ENCODE data around the gene STRA8.

The STRA8 gene

DNA sequence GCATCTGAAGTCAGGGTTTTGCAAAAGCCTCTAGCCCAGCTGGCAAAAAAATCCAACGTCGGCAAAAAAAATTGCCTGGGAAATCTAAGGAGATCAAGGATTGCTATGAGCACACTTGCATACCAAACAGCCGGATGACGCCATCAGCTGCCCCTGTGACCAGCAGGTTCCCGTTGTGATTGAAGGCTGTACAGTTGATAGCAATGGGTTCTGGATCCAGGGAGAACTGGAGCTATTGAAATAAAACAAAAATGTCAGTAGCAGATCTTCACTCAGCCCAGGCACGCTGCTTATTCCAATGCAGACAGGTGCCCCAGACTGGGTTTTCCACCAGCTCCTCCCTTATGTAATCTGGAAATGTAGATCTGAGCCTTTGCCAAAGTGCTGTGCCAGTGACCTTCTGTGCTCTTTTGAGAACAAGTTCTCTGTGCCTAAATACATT, 44.4 kb upstream of the STRA8 start:
- no peak overlapping the region for H3K4me3 ChIP-seq (ENCODE audit: control insufficient read depth, low read depth, low read length)
- no peak for DNase-seq (ENCODE audit: low read depth)
- TF ChIP-seq, protein P1, sequence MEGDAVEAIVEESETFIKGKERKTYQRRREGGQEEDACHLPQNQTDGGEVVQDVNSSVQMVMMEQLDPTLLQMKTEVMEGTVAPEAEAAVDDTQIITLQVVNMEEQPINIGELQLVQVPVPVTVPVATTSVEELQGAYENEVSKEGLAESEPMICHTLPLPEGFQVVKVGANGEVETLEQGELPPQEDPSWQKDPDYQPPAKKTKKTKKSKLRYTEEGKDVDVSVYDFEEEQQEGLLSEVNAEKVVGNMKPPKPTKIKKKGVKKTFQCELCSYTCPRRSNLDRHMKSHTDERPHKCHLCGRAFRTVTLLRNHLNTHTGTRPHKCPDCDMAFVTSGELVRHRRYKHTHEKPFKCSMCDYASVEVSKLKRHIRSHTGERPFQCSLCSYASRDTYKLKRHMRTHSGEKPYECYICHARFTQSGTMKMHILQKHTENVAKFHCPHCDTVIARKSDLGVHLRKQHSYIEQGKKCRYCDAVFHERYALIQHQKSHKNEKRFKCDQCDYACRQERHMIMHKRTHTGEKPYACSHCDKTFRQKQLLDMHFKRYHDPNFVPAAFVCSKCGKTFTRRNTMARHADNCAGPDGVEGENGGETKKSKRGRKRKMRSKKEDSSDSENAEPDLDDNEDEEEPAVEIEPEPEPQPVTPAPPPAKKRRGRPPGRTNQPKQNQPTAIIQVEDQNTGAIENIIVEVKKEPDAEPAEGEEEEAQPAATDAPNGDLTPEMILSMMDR (IDR thresholded peaks at IDR 0.05; ENCODE audit: control insufficient read depth, insufficient read depth, low read depth, low read length, missing control alignments): no peak

DNA sequence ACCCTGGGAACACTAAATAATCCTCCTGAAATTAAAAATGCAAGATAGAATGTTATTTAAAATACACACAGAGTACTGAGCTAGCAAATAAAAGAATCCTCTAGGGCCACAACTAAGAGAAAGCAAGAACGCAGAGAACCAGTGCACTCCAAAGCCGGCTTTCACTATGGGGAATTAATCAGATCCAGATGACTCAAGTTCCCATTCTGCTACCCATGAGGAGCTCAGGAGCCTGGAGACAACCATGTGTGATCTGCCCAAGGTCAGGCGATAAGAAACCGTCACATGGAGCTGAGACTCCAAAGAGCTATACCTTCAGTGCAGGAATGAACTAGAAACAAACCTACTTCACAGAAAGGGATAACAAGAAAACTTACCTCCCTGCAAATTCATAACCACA, 43.7 kb upstream of the STRA8 start:
- H3K4me3 ChIP-seq (ENCODE audit: control insufficient read depth, low read depth, low read length): no peak overlapping the region
- DNase-seq (ENCODE audit: low read depth): peak; percentile 17
- TF ChIP-seq, protein P1 (IDR thresholded peaks at IDR 0.05; ENCODE audit: control insufficient read depth, insufficient read depth, low read depth, low read length, missing control alignments): no peak

DNA sequence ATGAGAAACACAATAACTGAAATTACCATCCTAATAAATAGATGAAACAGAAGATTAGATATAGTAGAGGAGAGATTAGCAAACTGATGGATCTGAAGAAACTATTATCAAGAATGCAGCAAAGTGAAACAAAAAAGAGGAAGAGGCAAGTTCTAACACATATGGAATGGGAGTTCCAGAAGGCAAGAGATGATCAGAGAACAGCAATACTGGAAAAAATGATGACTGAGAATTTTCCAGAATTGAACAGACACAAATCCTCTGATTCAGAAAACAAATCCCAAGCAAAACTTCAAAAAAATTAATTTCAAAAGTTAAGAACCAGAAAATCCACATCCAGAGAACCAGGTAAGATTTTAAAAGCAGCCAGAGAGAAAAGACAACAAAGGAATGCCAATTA, 42.9 kb upstream of the STRA8 start:
- no peak overlapping the region for H3K4me3 ChIP-seq (ENCODE audit: control insufficient read depth, low read depth, low read length)
- DNase-seq (ENCODE audit: low read depth): no peak
- TF ChIP-seq, protein P1 (IDR thresholded peaks at IDR 0.05; ENCODE audit: control insufficient read depth, insufficient read depth, low read depth, low read length, missing control alignments): no peak

DNA sequence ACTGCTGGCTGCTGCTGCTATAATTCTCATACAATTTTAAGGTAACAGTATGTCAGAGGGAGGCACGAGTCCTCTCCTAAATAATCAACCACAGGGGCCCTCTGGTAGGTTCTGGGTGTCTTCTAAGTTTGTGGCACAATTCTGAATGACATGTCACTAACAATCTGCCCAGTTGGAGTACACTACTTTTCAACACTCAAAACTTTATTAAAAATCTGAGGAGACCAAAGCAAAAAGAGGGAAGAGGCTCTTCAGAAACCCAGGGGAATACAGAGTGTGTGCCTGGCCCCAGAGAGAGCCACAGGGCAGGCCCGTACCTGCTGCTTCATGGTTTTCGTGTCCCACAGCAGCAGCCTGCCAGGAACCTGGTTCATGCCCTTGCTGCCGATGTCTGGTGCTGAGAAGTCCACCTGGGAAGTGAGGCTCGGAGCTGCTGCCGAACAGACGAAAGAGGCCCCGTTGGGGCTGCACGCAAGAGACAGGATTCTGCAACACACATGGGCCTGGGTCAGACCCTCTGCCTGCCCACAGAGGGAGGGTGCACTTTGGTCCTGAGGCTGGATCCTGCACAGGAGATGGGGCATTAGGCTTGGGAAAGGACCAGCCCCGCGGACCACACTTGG, 40.6 kb upstream of the STRA8 start:
- no peak overlapping the region for H3K4me3 ChIP-seq (ENCODE audit: control insufficient read depth, low read depth, low read length)
- no peak for DNase-seq (ENCODE audit: low read depth)
- TF ChIP-seq, protein P1 (IDR thresholded peaks at IDR 0.05; ENCODE audit: control insufficient read depth, insufficient read depth, low read depth, low read length, missing control alignments): no peak

DNA sequence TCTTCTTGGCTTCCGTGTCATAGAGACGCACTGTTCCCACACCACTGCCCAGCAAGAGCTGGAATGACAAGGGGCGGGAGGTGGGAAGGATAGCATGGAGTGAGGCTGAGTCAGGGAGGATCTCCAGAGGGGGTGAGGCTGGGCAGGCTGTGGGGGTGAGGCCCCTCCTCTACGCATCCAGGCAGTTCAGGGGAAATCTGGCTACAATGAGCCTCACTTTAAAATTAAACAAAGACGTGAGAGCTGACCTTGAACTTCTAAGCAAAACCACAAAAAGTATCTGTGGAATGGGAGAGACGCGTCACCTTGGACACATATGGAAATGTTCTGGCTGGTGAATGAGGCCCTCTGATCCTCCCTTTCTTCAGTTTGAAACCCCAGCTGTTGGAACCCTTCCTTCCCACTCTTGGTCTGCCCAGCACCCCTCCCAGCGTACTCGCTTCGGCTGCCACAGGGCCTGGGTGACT, 40.0 kb upstream of the STRA8 start:
- no peak overlapping the region for H3K4me3 ChIP-seq (ENCODE audit: control insufficient read depth, low read depth, low read length)
- TF ChIP-seq, protein P1 (IDR thresholded peaks at IDR 0.05; ENCODE audit: control insufficient read depth, insufficient read depth, low read depth, low read length, missing control alignments): no peak

DNA sequence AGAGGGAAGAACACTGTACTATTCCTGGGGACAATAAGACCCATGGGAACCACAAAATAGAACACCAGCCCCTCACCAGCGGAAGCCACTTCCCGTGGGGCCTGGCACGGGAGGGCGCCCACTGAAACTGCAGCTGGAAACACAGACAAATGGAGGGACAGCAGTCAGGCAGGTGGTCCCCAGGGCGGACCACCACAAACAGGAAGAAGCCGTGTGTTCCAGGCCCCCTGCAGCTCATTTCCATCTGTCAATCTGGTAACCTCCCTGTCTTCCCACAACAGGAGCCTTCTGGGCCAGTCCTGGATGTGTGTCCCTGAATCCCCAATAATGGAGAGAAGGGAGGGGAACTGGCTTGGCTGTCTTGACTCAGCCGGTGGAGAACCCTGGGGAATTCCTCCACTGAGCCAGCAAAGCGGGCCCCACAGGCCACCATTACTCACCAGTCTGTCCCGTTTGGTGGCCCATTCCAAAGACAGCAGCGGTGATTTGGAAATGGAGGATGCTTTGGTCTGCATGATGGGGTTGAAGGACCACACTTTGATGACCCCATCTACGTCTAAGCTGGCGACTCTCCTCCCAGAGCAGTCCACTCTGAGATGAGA, 39.0 kb upstream of the STRA8 start:
- no peak for DNase-seq (ENCODE audit: low read depth)
- TF ChIP-seq, protein P1 (IDR thresholded peaks at IDR 0.05; ENCODE audit: control insufficient read depth, insufficient read depth, low read depth, low read length, missing control alignments): no peak
- H3K4me3 ChIP-seq (ENCODE audit: control insufficient read depth, low read depth, low read length): no peak overlapping the region

More for the DNA sequence above, 40.0 kb upstream of the STRA8 start:
- DNase-seq (ENCODE audit: low read depth): peak; percentile 94
